Skeletal muscle cell (primary cell): Measurements from ENCODE around the gene HDGFL2.
A peak's percentile ranks its signal among the peaks of the same experiment; 100 is the strongest.

Experiments
- DNase-seq: peaks from one replicate; pipeline ENCODE4 v3.0.0-alpha.2; 2010; ENCODE audit warnings: low read depth
- H3K4me3 ChIP-seq: 2 replicates; pipeline ENCODE4 v1.5.1; 2011; ENCODE audit warnings: low read depth, mild to moderate bottlenecking, control low read depth, low read length, moderate library complexity

Gene HDGFL2

DNA sequence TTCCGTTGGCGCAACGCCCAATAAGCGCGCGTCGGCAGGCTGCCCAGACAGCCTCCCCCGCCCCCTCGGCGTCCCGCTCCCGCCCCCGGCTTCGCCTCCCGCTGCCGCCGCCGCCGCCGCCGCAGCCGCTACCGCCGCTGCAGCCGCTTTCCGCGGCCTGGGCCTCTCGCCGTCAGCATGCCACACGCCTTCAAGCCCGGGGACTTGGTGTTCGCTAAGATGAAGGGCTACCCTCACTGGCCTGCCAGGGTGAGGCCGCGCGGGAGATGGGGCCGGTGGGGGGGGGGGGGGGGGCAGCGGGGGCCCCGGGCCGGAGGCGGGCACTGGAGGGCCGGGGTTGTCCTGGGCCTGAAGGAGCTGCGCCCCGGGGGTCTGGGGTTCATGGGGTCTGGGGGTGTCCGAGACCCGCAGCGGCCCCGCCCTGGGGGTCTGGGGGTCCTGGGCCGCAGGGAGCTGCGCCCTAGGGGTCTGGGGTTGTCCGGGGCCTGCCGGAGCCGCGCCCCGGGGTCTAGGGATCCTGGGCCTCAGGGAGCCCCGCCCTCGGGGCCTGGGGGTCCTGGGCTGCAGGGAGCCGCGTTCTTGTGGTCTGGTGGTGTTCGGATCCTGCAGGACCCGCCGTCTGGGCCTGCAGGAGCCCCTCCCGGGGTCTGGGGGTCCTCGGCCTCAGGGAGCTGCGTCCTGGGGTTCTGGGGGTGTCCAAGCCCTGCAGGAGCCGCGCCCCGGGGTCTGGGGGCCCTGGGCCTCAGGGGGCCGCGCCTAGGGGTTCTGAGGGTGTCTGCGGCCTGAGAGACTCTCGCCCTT lies at the start of gene HDGFL2:
Gene HDGFL2 (plus strand): TSS at position 124 of the 801 bp plus-strand sequence. CDS start 54 bp downstream, at position 178.
- no peak for DNase-seq

DNA sequence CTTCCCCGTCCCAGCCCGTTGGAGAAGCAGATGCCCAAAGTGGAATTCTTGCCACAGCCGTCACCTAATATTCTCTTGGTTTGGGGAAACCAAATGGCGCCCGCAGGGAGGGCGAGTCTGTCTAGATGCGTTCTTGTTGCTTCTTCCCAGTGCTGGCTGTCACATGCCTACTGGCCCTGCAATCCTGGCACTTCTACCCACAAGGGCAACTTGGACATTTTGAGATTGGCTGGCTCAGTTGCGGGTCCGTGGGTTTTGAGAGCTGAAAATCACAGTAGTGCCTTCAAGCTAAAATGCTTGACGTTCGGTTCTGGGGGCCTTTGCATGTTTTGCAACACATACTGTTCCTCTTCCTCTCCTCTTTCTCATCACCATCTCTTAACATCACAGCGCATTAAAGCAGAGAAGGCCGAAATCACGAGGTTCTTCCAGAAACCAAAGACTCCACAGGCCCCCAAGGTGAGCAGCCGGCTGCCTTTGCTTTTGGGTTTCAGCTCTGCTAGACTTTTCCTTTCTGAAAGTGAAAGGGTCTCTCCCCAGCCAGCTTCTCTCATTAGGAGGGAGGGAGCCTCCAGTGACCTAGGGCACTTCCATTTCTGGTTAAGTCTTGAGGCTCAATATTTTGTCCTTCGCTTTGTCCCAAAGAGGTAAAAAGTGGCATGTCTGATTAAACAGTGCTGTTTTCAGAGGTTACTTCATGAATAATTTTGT lies 48.5 kb upstream of the HDGFL2 start:
- no peak overlapping the region for H3K4me3 ChIP-seq
- no peak for DNase-seq

More for the DNA sequence above, at the start of gene HDGFL2:
- H3K4me3 ChIP-seq: peak within 1 kb of the TSS; percentile 98

DNA sequence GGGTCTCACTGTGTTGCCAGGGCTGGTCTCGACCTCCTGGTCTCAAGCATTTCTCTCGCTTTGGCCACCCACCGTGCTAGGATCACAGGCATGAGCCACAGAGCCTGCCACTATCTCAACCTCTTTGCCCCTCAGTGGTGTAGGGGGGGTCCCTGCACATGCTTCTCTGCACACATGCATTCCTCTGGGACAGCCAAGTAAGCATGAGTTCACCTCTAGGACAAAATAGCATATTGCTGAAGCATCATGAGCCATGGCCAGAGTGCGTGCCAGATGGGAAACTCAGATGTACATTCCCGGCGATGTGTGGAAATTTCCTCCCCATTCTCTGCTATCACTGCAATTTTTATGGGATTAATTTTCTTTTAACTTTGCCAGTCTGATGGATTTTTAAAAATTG lies 46.6 kb upstream of the HDGFL2 start:
- peak; percentile 77 for DNase-seq
- no peak overlapping the region for H3K4me3 ChIP-seq

DNA sequence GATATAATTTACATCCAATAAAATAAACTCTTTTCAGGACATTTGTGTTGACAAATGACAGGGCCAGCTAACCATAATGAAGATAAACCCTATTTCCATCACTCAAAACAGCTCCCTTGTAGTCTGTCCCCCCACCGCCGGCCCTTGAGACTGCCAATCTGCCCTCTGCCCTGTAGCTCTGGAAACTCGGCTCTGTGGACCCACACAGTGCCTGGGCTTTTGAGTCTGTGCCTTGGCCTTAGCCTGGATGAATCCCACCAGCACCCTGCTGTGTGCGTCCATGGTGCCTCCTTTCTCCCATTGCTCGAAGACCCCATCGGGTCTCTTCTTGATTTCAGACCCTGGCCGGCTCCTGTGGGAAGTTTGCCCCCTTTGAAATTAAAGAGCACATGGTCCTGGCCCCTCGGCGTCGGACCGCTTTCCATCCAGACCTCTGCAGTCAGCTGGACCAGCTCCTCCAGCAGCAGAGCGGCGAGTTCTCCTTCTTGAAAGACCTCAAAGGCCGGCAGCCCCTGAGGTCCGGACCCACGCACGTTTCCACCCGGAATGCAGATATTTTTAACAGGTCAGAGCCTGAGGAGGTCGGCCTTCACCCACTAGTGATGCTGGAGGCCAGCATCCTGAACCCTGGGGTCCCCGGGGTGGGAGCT lies 43.6 kb upstream of the HDGFL2 start:
- no peak overlapping the region for H3K4me3 ChIP-seq
- no peak for DNase-seq

DNA sequence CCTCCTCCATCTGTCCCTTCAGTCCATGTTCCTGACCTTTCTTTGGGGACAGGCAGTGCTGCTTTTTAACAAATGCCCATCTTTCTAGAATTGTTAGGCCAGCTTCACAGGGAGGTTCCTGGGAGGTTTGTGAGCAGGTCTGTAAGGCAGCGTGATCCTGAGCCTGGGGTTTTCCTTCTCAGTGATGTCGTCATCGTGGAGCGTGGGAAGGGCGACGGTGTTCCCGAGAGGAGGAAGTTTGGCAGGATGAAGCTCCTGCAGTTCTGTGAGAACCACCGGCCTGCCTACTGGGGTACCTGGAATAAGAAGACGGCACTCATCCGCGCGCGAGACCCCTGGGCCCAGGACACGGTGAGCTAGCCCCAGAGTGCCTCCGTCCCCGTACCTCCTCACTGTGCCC lies 42.8 kb upstream of the HDGFL2 start:
- no peak overlapping the region for H3K4me3 ChIP-seq
- peak; percentile 35 for DNase-seq

DNA sequence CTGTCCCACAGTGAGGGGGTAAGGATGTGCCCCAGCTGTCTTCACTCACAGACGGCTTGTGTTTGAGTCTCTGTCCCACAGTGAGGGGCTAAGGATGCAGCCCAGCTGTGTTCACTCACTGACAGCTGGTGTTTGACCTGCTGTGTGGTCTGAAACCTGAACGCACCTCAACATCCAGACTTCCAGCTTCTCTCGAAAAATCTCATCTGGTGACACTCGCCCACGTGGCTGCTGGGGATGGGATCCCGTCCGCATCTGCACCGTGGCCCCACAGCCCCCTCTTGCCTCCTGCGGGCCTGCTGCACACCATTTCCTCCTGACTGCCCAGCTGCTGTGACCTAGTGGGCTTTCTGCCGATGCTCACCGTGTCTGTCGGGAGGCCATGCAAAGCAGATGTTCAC lies 42.3 kb upstream of the HDGFL2 start:
- no peak overlapping the region for H3K4me3 ChIP-seq
- DNase-seq: no peak

DNA sequence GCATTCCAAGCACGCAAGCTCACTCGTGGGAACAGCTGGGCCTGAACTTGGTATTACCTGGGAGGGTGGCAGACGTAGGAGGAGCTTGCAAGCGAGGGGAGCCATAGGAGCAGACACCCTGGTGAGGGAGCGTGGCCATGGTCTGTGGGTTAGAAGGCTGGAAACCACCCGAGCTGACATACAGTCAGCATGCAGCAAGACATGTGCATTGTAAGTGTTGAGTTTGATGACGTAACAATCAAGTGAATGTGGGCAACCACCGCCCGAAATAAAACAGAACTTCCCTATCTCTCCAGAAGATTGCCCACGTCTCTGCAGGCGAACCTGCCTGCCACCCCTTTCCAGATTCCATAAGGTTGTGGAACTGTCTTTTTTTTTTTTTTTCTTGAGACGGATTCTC lies 41.3 kb upstream of the HDGFL2 start:
- DNase-seq: no peak
- no peak overlapping the region for H3K4me3 ChIP-seq

DNA sequence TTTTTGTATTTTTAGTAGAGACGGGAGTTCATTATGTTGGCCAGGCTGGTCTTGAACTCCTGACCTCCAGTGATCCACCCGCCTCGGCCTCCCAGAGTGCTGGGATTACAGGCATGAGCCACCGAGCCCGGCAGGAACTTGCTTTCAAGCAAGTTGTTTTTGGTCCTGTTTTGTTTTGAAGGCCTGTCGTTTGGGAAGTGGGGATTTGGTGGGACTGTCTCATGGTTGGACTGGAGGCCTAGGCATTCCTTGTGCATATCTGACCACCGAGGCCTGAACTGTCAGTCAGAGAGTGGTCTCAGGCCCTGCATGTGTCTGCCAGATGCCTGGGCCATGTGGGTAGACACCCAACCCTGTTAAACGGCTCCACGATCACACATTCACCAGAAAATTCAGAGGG lies 40.8 kb upstream of the HDGFL2 start:
- no peak for DNase-seq
- no peak overlapping the region for H3K4me3 ChIP-seq

DNA sequence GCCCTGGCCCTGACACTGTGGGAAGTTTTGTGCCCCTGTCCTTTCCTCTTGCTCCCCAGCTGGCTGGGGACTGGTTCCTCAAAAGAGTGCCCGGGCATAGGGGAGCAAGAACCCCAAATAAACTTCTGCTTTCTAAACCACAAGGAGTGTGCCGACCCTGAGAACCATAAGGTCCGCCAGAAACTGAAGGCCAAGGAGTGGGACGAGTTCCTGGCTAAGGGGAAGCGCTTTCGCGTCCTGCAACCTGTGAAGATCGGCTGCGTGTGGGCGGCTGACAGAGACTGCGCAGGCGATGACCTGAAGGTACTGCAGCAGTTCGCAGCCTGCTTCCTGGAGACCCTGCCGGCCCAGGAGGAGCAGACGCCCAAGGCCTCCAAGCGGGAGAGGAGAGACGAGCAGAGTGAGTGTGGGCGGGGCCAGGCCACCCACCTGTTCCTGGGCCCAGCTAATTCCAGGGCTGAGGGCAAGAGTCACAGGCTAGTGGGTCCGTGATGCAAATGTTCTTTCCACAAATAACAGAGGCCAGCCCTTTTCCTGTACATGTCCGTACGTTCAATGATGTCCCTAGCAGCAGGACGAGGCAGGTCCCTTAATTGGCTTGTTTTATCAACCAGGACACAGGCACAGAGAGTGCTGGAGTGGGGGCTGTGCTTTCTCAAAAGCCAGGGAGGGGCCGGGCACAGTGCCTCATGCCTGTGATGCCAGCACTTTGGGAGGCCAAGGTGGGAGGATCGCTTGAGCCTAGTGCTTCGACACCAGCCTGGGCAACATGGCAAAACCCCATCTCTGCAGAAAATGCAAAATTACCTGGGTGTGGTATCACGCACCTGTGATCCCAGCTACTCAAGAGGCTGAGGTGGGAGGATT lies 40.1 kb upstream of the HDGFL2 start:
- H3K4me3 ChIP-seq: no peak overlapping the region
- DNase-seq: no peak

DNA sequence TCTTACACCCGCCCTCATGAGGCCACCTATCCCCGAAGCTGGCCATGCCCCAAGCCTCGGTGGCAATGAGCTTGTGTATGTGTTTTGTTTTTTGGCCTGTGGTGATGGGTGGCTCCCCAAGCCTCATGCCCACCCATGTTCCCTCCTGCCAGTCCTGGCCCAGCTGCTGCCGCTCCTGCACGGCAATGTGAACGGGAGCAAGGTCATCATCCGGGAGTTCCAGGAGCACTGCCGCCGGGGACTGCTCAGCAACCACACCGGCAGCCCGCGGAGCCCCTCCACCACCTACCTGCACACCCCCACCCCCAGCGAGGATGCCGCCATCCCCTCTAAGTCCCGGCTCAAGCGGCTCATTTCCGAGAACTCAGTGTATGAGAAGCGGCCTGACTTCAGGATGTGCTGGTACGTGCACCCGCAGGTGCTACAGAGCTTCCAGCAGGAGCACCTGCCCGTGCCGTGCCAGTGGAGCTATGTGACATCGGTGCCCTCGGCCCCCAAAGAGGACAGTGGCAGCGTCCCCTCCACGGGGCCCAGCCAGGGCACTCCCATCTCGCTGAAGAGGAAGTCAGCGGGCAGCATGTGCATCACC lies 39.1 kb upstream of the HDGFL2 start:
- no peak overlapping the region for H3K4me3 ChIP-seq
- no peak for DNase-seq

DNA sequence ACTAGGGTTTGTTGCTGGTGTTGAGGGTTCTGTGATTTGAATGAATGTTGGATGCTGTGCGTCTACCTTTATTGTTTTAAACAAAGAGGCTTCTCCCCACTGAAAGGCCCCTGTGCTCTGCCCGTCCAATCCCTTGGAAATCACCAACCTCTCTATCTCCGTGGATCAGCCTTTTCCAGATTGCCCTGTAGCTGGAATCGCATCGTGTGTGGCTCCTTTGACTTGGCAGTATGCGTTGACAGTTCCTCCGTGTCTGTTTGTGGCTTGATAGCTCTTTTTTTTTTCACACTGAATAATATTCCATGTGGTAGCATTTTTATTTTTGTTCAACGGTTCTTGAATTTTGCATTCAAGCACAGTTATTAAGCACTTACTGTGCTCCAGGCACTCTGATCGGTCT lies 37.7 kb upstream of the HDGFL2 start:
- no peak overlapping the region for H3K4me3 ChIP-seq
- DNase-seq: no peak

DNA sequence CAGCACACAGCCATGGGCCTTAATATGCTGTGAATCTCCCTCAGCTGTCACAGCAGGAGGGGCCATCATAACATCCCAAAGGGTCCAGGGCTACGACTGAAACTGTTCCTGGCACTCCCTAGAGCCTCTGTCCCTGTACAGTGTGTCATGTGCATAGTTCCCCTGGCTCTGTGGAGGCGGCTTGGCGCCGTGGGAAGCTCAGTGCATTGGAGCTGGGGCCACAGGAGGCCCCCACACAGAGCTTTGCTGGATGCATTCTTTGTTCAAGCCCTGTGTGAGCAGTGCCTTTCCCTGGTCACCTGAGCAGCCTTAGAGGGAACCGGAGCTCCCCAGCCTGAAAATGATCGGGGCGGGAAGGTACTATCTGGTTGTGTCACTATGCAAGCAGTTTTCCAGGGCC lies 35.9 kb upstream of the HDGFL2 start:
- DNase-seq: no peak
- no peak overlapping the region for H3K4me3 ChIP-seq

DNA sequence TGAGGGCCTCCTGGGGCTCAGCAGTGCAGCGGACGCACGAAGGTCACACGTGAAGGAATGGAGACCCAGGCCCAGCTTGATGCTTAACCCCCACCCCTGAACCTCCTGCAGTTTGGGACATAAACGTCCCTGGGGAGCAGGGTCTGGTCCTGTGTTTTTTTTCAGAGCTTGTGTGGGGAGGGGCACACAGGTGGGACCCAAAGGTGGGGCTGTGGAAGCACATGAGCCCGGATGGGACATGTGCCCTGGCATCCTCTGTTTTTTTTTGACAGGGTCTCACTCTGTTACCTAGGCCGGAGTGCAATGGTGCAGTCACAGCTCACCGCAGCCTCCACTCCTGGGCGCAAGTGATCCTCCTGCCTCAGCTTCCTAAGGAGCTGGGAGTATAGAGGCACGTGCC lies 35.0 kb upstream of the HDGFL2 start:
- no peak for DNase-seq
- H3K4me3 ChIP-seq: no peak overlapping the region

DNA sequence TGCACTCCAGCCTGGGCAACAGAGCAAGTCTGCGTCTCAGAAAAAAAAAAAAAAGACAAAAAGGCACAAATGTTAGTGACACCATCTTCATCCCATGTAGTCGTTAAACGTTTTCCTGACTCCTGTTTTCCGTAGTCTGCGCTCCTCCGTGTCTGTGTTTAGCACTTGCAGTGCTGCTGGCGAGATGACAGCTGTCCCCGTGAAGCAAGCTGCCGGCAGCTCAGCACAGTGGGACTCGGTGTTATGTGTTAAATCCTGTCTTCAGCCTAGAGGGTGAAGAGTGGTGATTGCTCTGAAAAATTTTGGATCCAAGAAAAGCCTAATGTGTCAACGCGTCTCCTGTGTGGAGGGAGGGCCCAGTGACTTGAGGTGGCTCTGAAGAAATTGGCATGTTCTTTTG lies 32.9 kb upstream of the HDGFL2 start:
- no peak for DNase-seq
- H3K4me3 ChIP-seq: no peak overlapping the region

DNA sequence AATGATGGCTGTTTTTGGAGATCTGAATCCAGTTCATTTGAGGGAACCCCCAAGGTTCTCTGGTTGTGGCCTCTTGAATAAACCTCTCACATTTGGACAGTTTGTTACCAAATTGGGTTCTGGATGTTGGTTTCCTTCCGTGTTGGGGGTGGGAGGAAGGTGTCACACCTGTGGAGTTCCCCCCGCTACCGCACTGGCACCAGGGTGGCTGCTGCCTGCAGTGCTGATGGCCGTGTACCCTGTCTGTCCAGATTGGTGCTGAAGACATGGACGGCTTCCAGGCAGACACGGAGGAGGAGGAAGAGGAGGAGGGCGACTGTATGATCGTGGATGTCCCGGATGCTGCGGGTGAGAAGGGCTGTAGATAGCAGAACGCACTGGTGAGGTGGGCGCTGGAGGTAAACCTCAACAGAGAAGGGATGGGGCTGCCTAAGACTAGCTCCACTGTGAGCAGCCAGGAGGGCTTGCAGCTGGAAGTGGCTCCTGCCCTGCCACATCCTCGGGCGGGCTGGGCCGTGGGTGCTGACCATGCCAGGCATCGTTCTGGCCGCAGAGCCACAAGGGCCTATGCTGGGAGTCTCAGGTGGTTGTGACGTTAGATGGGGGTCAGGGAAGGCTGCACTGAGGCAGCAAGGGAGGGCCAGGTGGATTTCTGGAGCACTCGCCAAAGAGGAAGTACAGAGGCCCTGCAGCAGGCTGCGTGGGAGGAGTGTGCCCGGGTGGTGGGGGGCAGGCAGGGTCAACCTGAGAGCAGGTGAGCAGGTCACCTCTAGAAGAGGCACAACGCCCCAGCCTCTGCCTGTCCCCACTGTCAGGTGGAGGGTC lies 29.9 kb upstream of the HDGFL2 start:
- DNase-seq: no peak
- no peak overlapping the region for H3K4me3 ChIP-seq

DNA sequence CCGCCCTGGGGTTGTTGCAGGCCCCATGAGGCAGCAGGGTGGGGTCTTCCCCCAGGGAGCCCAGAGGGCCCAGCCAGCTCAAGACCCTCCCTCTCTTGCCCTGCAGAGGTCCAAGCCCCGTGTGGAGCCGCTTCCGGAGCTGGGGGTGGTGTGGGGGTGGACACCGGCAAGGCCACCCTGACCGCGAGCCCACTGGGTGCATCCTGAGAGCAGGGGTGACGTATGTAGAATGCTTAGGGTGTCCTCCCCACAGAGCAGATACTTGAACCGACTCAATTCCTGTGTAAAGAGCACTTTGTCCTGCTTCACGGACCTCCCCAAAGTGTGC lies 29.3 kb upstream of the HDGFL2 start:
- no peak for DNase-seq
- no peak overlapping the region for H3K4me3 ChIP-seq

DNA sequence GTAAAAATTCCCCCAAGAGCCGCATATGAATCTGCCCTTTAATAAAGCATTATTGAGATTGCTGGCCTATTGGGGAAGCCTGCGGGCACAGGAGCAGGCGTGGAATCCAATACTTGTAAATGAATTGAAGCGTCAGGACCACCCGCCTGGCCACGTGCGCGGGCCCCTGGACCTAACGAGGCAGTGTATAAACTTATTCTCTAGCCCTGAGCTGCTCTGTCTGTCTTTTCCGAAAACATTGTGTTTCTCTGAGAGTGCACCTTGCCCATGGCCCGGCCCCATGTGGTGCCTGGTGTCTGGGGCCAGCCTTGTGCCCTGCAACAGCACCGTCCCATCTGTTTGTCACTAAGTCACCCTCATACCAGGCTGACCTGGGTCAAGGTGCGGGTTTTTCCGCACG lies 28.9 kb upstream of the HDGFL2 start:
- H3K4me3 ChIP-seq: no peak overlapping the region
- DNase-seq: no peak

DNA sequence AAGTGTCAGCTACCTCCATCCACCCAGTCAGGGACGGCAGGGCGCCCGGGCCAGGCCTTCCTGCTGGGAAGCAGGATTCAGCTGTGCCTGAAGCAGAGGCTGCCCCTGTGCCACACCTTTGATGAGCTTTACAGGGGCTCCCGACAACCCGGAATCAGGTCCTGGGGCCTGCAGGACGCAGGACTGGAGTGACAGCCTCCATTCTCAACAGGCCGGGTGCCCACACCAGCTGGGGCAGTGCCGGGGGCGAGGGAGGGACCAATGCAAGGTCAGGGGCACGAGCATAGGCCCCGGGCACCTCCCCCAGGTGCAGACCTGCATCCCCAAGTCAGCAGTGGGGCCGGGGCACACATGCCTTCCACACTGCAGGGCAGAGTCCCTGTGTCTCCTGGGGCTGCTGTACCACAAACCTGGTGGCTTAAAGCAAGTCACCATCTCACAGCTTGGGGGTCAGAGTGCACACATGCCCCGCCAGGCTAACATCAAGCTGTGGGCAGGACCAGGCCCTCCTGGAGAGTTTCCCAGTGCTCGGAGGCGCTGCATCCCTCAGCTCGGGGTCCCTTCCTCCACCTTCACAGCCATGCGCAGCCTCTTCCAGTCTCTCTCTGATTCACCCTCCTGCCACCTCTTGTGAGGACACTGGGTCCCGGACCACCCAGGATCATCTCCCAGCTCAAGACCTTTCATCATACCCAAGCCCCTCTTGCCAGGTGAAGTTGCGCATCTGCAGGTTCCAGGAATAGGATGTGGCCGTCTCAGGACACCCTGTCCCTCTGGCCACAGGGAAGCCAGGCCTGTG lies 27.9 kb upstream of the HDGFL2 start:
- no peak overlapping the region for H3K4me3 ChIP-seq
- no peak for DNase-seq
